HG03378 (cell line): ENCODE data around the gene NOL3.

Source experiments
- ATAC-seq: cut with Tn5 transposase; IDR thresholded peaks from one replicate; pipeline ENCODE4 v1.9.1; 2021; ENCODE audit warnings: mild to moderate bottlenecking, moderate library complexity; ENCODE audit not compliant: unreplicated experiment

NOL3 gene

GRCh38 chr16:67188323-67188722, 18.0 kb downstream of the NOL3 start:
- ATAC-seq = no peak

- ATAC-seq = no peak
Observed at GRCh38 chr16:67188798-67189197, 18.5 kb downstream of the NOL3 start.

- no peak for ATAC-seq
Observed at GRCh38 chr16:67190041-67190440, 19.7 kb downstream of the NOL3 start, which contains the start of gene EXOC3L1. EXOC3L1 (minus strand) TSS chr16:67190136; CDS start chr16:67189676, 460 bp downstream.

- ATAC-seq = no peak
Observed at GRCh38 chr16:67190448-67191399, 20.4 kb downstream of the NOL3 start.

GRCh38 chr16:67191411-67191994, 21.2 kb downstream of the NOL3 start:
- ATAC-seq = no peak

- no peak for ATAC-seq
Observed at GRCh38 chr16:67191995-67192681, 21.8 kb downstream of the NOL3 start, which contains the start of gene E2F4. E2F4 (plus strand) TSS chr16:67192155; CDS start chr16:67192228, 73 bp downstream.

- ATAC-seq = no peak
Observed at GRCh38 chr16:67192781-67193361, 22.5 kb downstream of the NOL3 start.

- no peak for ATAC-seq
Observed at GRCh38 chr16:67193536-67193935, 23.2 kb downstream of the NOL3 start.

GRCh38 chr16:67194260-67194659, 23.9 kb downstream of the NOL3 start:
- no peak for ATAC-seq

- ATAC-seq = no peak
Observed at GRCh38 chr16:67195676-67196075, 25.3 kb downstream of the NOL3 start.

- no peak for ATAC-seq
Observed at GRCh38 chr16:67196881-67197280, 26.5 kb downstream of the NOL3 start.

GRCh38 chr16:67197704-67198103, 27.4 kb downstream of the NOL3 start:
- ATAC-seq = no peak

GRCh38 chr16:67198238-67198734, 27.9 kb downstream of the NOL3 start:
- no peak for ATAC-seq

GRCh38 chr16:67199011-67199807, 28.9 kb downstream of the NOL3 start, which contains the start of gene ELMO3:
ELMO3 (plus strand) TSS chr16:67199131; CDS start chr16:67199327, 196 bp downstream.
- ATAC-seq = no peak

GRCh38 chr16:67199808-67200198, 29.5 kb downstream of the NOL3 start:
- no peak for ATAC-seq

GRCh38 chr16:67200491-67200890, 30.2 kb downstream of the NOL3 start:
- no peak for ATAC-seq

- ATAC-seq = no peak
Observed at GRCh38 chr16:67201411-67202345, 31.3 kb downstream of the NOL3 start.

- no peak for ATAC-seq
Observed at GRCh38 chr16:67202426-67202825, 32.1 kb downstream of the NOL3 start.

- no peak for ATAC-seq
Observed at GRCh38 chr16:67202956-67203493, 32.7 kb downstream of the NOL3 start.
